Effector memory CD4-positive, alpha-beta T cell (primary cell): ENCODE data around the gene DNAJC28.
"Not testable (repeated sequence)": the region's sequence is repeated elsewhere in the genome, so short reads cannot be mapped to it uniquely, and the experiment has no call there.

Experiments used
- DNase-seq, 3 donors: peaks; one replicate each; pipeline ENCODE4 v3.0.0-alpha.2; 2020
- H3K27ac ChIP-seq: 2 replicates; pipeline ENCODE4 v1.7.0; 2013; ENCODE audit warnings: mild to moderate bottlenecking, low read length, moderate library complexity; ENCODE audit not compliant: insufficient read depth, poor library complexity, severe bottlenecking
- H3K27me3 ChIP-seq: replicated peaks from 2 replicates; pipeline ENCODE4 v1.7.0; 2013; ENCODE audit warnings: mild to moderate bottlenecking, low read length; ENCODE audit not compliant: insufficient read depth, control insufficient read depth, poor library complexity, severe bottlenecking
- H3K36me3 ChIP-seq: 2 replicates; pipeline ENCODE4 v1.7.0; 2013; ENCODE audit warnings: mild to moderate bottlenecking, low read length, moderate library complexity; ENCODE audit not compliant: control insufficient read depth, insufficient read depth
- H3K4me1 ChIP-seq: 2 replicates; pipeline ENCODE4 v1.7.0; 2013; ENCODE audit warnings: low read length, mild to moderate bottlenecking; ENCODE audit not compliant: control insufficient read depth, insufficient read depth, poor library complexity, severe bottlenecking
- H3K4me3 ChIP-seq: 2 replicates; pipeline ENCODE4 v1.7.0; 2013; ENCODE audit warnings: low read length, low read depth, mild to moderate bottlenecking; ENCODE audit not compliant: insufficient read depth, poor library complexity, severe bottlenecking
- H3K9me3 ChIP-seq: 2 replicates; pipeline ENCODE4 v1.7.0; 2013; ENCODE audit warnings: mild to moderate bottlenecking, low read length, moderate library complexity; ENCODE audit not compliant: control insufficient read depth

Gene DNAJC28

DNA sequence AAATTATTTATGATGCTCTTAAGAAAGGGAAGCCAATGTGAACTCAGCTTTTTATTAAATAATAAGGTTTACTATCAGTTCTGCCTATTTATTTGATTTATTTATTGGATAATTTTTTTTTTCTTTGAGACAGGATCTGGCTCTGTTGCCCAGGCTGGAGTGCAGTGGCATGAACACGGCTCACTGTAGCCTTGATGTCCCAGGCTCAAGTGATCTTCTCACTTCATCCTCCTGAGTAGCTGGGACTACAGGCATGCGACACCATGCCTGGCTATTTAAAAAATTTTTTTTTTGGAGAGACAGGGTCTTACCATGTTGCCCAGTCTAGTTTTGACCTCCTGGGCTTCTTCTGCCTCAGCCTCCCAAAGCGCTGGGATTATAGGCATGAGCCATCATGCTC lies 21.0 kb upstream of the DNAJC28 start:
- H3K4me3 ChIP-seq: no peak overlapping the region
- no peak overlapping the region for H3K27ac ChIP-seq
- no peaks in the 10 kb centered on the region for H3K9me3 ChIP-seq
- no peaks in the 10 kb centered on the region for H3K27me3 ChIP-seq
- peaks cover 50% of the 10 kb centered on the region for H3K36me3 ChIP-seq
- H3K4me1 ChIP-seq: no peaks in the 10 kb centered on the region
- DNase-seq: no peak

DNA sequence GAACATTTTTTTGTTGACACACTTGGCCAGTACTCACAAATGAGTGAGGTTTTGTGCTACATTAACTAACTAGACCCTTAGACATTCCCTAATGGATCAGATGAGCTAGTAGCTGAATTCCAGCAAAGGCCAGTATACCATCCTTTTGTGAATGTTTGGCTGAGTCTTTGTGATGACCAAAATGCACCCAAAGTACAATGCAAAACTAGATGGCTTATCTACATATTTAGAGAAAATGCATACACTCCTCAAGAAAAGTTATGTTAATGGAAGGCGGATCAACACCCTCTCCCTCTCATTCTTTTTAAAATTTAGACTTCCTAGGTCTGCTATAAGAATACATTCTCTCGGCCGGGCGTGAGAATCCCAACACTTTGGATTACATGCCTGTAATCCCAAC lies 20.1 kb upstream of the DNAJC28 start:
- H3K4me1 ChIP-seq: no peaks in the 10 kb centered on the region
- H3K36me3 ChIP-seq: peaks cover 42% of the 10 kb centered on the region
- no peak for DNase-seq
- H3K4me3 ChIP-seq: no peak overlapping the region
- H3K9me3 ChIP-seq: no peaks in the 10 kb centered on the region
- no peaks in the 10 kb centered on the region for H3K27me3 ChIP-seq
- H3K27ac ChIP-seq: no peak overlapping the region

DNA sequence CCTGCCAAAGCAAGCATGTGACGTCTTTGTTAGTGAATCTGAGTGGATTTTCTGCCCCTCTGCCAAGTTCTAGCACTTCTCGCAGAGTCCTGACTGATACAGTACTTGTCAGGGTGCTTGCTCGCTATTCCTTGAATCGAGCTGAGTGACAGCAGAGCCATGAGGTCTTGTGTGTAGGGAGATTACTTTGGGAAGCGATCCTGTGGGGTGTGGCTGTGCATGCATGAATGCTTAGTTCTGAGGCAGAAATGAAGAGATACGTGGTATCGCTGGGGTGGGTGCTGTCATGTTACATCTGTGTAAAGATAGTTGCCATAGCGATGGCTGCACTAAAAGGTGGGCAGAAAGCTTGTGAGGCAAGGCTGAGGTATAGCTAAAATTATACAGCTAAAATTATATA lies 19.3 kb upstream of the DNAJC28 start:
- Histone ChIP-seq H3K27ac (no peak overlapping the region), H3K4me3 (no peak overlapping the region), H3K9me3 (no peaks in the 10 kb centered on the region), H3K36me3 (peaks cover 37% of the 10 kb centered on the region), H3K27me3 (no peaks in the 10 kb centered on the region), H3K4me1 (no peaks in the 10 kb centered on the region)
- no peak for DNase-seq

- not testable (repeated sequence) for H3K4me3 ChIP-seq, DNase-seq, H3K4me1 ChIP-seq, H3K27ac ChIP-seq, H3K9me3 ChIP-seq, H3K27me3 ChIP-seq
- H3K36me3 ChIP-seq: peaks cover 47% of the 10 kb centered on the region
These were observed 15.5 kb upstream of the DNAJC28 start for GRCh38 chr21:33507003-33507402.

- Histone ChIP-seq H3K4me3 (no peak overlapping the region), H3K9me3 (no peaks in the 10 kb centered on the region), H3K4me1 (no peaks in the 10 kb centered on the region)
These were observed 14.3 kb upstream of the DNAJC28 start for GRCh38 chr21:33505833-33506232.

DNA sequence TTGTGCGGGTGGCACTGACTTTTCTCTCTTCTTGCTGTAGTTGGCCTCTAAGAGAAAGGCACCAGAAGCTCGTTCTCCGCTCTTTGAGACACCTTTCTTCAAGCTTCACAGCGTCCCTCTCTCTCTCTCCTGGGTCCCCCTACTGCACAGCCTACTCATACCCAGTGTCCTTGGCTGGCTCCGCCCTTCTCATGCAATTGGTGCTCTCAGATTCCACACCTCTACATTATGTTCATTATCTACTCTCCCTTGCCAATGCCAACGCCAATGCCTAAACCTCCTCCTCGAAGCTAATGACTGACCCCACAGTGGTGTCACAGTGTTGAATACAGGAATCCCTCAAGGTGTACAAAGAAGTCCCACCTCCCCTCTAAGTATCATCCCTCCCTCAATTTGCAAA lies 4.8 kb upstream of the DNAJC28 start:
- Histone ChIP-seq H3K4me1 (no peaks in the 10 kb centered on the region), H3K27ac (no peak overlapping the region), H3K36me3 (no peaks in the 10 kb centered on the region), H3K27me3 (no peaks in the 10 kb centered on the region), H3K9me3 (no peaks in the 10 kb centered on the region), H3K4me3 (no peak overlapping the region)
- no peak for DNase-seq

More at GRCh38 chr21:33505833-33506232, 14.3 kb upstream of the DNAJC28 start:
- Histone ChIP-seq H3K27me3 (no peaks in the 10 kb centered on the region), H3K27ac (no peak overlapping the region), H3K36me3 (peaks cover 38% of the 10 kb centered on the region)
- no peak for DNase-seq

DNA sequence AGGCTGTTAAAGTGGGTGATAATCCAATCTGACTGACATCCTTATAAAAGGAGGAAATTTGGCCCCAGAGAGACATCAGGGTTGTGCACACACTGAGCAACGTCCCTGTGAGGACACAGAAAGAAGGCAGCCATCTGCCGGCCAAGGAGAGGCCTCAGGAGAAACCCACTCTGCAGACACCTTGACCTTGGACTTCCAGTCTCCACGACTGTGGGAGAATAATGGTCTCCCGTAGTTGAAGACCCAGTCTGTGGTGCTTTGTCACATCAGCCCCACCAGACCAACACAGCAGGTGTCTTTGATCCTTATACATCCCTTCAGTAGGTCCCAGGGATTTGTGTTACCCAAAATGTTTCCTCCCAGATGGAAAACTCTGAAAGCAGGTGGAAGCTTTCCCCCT lies 4.2 kb upstream of the DNAJC28 start:
- no peak overlapping the region for H3K27ac ChIP-seq
- H3K27me3 ChIP-seq: no peaks in the 10 kb centered on the region
- no peak overlapping the region for H3K4me3 ChIP-seq
- H3K4me1 ChIP-seq: peaks cover 4% of the 10 kb centered on the region
- H3K9me3 ChIP-seq: no peaks in the 10 kb centered on the region
- DNase-seq: no peak
- H3K36me3 ChIP-seq: no peaks in the 10 kb centered on the region

DNA sequence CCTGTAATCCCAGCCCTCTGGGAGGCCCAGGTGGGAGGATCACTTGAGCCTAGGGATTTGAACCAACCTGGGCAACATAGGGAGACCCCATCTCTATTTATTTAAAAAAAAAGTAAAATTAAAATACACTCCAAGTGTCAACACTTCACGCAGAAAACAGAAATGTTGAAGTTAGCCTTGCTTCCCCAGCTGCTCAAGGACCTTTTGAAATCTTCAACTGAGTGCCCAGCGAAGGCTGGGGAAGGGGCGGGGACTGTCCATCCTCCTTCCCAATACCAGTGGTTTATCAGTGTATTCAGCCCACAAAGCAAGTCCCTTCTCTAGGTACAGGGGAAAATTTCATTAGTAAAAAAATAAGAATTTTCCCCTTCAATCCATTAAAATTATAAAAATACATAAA lies 2.2 kb upstream of the DNAJC28 start:
- Histone ChIP-seq H3K9me3 (no peaks in the 10 kb centered on the region), H3K4me3 (no peak overlapping the region), H3K36me3 (no peaks in the 10 kb centered on the region), H3K4me1 (peaks cover 5% of the 10 kb centered on the region), H3K27me3 (no peaks in the 10 kb centered on the region), H3K27ac (no peak overlapping the region)
- no peak for DNase-seq

GRCh38 chr21:33492571-33492970 lies 1.1 kb upstream of the DNAJC28 start:
- no peak overlapping the region for H3K27ac ChIP-seq
- H3K27me3 ChIP-seq: no peaks in the 10 kb centered on the region
- H3K4me1 ChIP-seq: peaks cover 5% of the 10 kb centered on the region
- no peaks in the 10 kb centered on the region for H3K36me3 ChIP-seq
- no peaks in the 10 kb centered on the region for H3K9me3 ChIP-seq
- no peak for DNase-seq
- H3K4me3 ChIP-seq: no peak overlapping the region

- DNase-seq: no peak
These were observed 534 bp downstream of the DNAJC28 start for GRCh38 chr21:33490991-33491372.

DNA sequence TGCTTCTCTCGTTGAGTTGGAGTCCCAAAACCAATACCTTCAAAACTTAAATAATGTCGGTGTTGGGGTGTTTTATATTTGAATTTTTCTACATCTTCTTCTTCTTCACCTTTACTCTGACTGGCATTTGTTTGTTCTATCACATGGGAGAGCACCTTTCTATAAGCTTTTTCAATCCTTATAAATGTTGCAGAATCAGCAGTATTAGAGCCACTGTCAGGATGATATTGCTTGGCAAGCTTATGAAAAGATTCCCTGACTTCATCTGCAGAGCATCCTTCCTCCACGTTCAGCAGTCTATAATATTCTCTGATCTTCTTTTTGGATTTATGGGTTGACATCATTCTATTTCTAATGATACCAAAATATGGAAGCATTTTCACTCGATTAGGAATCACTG lies 2.6 kb downstream of the DNAJC28 start:
- Histone ChIP-seq H3K4me3 (no peak overlapping the region), H3K9me3 (no peaks in the 10 kb centered on the region), H3K27ac (no peak overlapping the region), H3K4me1 (peaks cover 5% of the 10 kb centered on the region), H3K27me3 (no peaks in the 10 kb centered on the region), H3K36me3 (no peaks in the 10 kb centered on the region)
- DNase-seq: no peak

More at GRCh38 chr21:33490991-33491372, 534 bp downstream of the DNAJC28 start:
- Histone ChIP-seq H3K4me1 (peaks cover 5% of the 10 kb centered on the region), H3K9me3 (no peaks in the 10 kb centered on the region), H3K27me3 (no peaks in the 10 kb centered on the region), H3K27ac (peak overlapping the region; percentile 72), H3K36me3 (no peaks in the 10 kb centered on the region), H3K4me3 (peak overlapping the region; percentile 77)
